Trophoblast cell (in vitro differentiated cells and primary cell): ENCODE data around the gene PPP1R14D.

Source experiments
- DNase-seq, 2 donors: peaks; one replicate each; pipeline ENCODE4 v3.0.0-alpha.2; 2016
- H2AFZ ChIP-seq: 2 replicates; pipeline ENCODE4 v1.6.1; 2013; ENCODE audit warnings: low read length, moderate library complexity, mild to moderate bottlenecking; ENCODE audit not compliant: insufficient read depth, poor library complexity
- H2AK5ac ChIP-seq: 2 replicates; pipeline ENCODE4 v1.6.1; 2013; ENCODE audit warnings: mild to moderate bottlenecking, low read length
- H2BK120ac ChIP-seq: 2 replicates; pipeline ENCODE4 v1.6.1; 2013; ENCODE audit warnings: low read length, mild to moderate bottlenecking, moderate library complexity; ENCODE audit not compliant: insufficient read depth, poor library complexity
- H2BK12ac ChIP-seq: 2 replicates; pipeline ENCODE4 v1.6.1; 2013; ENCODE audit warnings: mild to moderate bottlenecking, low read length, moderate library complexity
- H2BK5ac ChIP-seq: 2 replicates; pipeline ENCODE4 v1.6.1; 2013; ENCODE audit warnings: low read length, low read depth, moderate library complexity, mild to moderate bottlenecking; ENCODE audit not compliant: poor library complexity
- H3K14ac ChIP-seq: 2 replicates; pipeline ENCODE4 v1.6.1; 2013; ENCODE audit warnings: mild to moderate bottlenecking, low read length
- H3K18ac ChIP-seq: 2 replicates; pipeline ENCODE4 v1.6.1; 2013; ENCODE audit warnings: mild to moderate bottlenecking, low read length
- H3K23ac ChIP-seq: 2 replicates; pipeline ENCODE4 v1.6.1; 2013; ENCODE audit warnings: low read length
- H3K27ac ChIP-seq: 2 replicates; pipeline ENCODE4 v1.5.1; 2013; ENCODE audit warnings: low read depth, mild to moderate bottlenecking, inconsistent platforms, low read length, moderate library complexity
- H3K27me3 ChIP-seq: 2 replicates; pipeline ENCODE4 v1.6.1; 2013; ENCODE audit warnings: inconsistent platforms, mild to moderate bottlenecking, low read length, moderate library complexity; ENCODE audit not compliant: insufficient read depth
- H3K36me3 ChIP-seq, 2 experiments: 1 replicate in 1 of 2; 2 replicates in 1 of 2; pipeline ENCODE4 v1.6.1; 2013; ENCODE audit warnings: low read length in 2 of 2, mild to moderate bottlenecking in 2 of 2, moderate library complexity in 1 of 2; ENCODE audit not compliant: insufficient read depth in 2 of 2, control insufficient read depth in 1 of 2
- H3K4ac ChIP-seq: 2 replicates; pipeline ENCODE4 v1.6.1; 2013; ENCODE audit warnings: low read depth, mild to moderate bottlenecking, low read length, moderate library complexity
- H3K4me1 ChIP-seq, 2 experiments: 1 replicate in 1 of 2; 2 replicates in 1 of 2; pipeline ENCODE4 v1.6.1; 2013; ENCODE audit warnings: low read length in 2 of 2, mild to moderate bottlenecking in 2 of 2, moderate library complexity in 1 of 2; ENCODE audit not compliant: insufficient read depth in 2 of 2, control insufficient read depth in 1 of 2
- H3K4me2 ChIP-seq: 2 replicates; pipeline ENCODE4 v1.6.1; 2013; ENCODE audit warnings: inconsistent platforms, mild to moderate bottlenecking, low read length, moderate library complexity
- H3K4me3 ChIP-seq: 2 replicates; pipeline ENCODE4 v1.5.1; 2013; ENCODE audit warnings: mild to moderate bottlenecking, low read depth, low read length, inconsistent platforms
- H3K79me1 ChIP-seq: one replicate; pipeline ENCODE4 v1.6.1; 2013; ENCODE audit warnings: low read length
- H3K79me2 ChIP-seq: 2 replicates; pipeline ENCODE4 v1.6.1; 2013; ENCODE audit warnings: low read length, mild to moderate bottlenecking; ENCODE audit not compliant: control insufficient read depth, insufficient read depth, poor library complexity
- H3K9ac ChIP-seq: 2 replicates; pipeline ENCODE4 v1.6.1; 2013; ENCODE audit warnings: mild to moderate bottlenecking, low read length
- H3K9me3 ChIP-seq: 2 replicates; pipeline ENCODE4 v1.6.1; 2013; ENCODE audit warnings: low read depth, mild to moderate bottlenecking, control low read depth, inconsistent platforms, low read length; ENCODE audit not compliant: insufficient read depth
- H4K12ac ChIP-seq: 2 replicates; pipeline ENCODE4 v1.6.1; 2013; ENCODE audit warnings: low read depth, mild to moderate bottlenecking, low read length, moderate library complexity
- H4K8ac ChIP-seq: 2 replicates; pipeline ENCODE4 v1.6.1; 2013; ENCODE audit warnings: low read depth, mild to moderate bottlenecking, low read length, moderate library complexity
- H4K91ac ChIP-seq: one replicate; pipeline ENCODE4 v1.6.1; 2013; ENCODE audit warnings: low read depth, mild to moderate bottlenecking, low read length, moderate library complexity
- WGBS: extraction: QIAGEN DNeasy Blood & Tissue Kit; methylation state at CpG from one replicate; pipeline ENCODE4 v1.1.7; 2013; ENCODE audit warnings: missing lambda C conversion rate; ENCODE audit not compliant: insufficient read length, insufficient coverage; ENCODE audit errors: extremely low coverage; 5-methylcytosine and 5-hydroxymethylcytosine counted together

PPP1R14D gene

GRCh38 chr15:40790718-40791117 lies 37.8 kb downstream of the PPP1R14D start:
- Histone ChIP-seq H2BK120ac (no peak overlapping the region), H2AK5ac (no peak overlapping the region), H2AFZ (no peak overlapping the region), H3K18ac (no peak overlapping the region), H3K9me3 (no peaks in the 10 kb centered on the region), H4K8ac (no peak overlapping the region), H3K36me3 (peaks cover 0 to 4% of the 10 kb centered on the region in 2 experiments), H3K14ac (no peak overlapping the region), H3K27me3 (no peaks in the 10 kb centered on the region), H4K91ac (no peak overlapping the region), H2BK12ac (no peak overlapping the region), H3K79me1 (no peaks in the 10 kb centered on the region), H2BK5ac (no peak overlapping the region), H3K23ac (no peak overlapping the region), H3K4me2 (no peak overlapping the region), H4K12ac (no peak overlapping the region), H3K4me3 (no peak overlapping the region), H3K79me2 (no peaks in the 10 kb centered on the region), H3K4ac (no peak overlapping the region), H3K9ac (no peak overlapping the region), H3K4me1 (peaks cover 12 to 14% of the 10 kb centered on the region in 2 experiments), H3K27ac (no peak overlapping the region)
- no peak for DNase-seq
- no CpG with 5 or more reads among the region's 3 CpGs for WGBS

GRCh38 chr15:40789999-40790398 lies 38.5 kb downstream of the PPP1R14D start:
- no peak overlapping the region for H3K4me3 ChIP-seq
- H3K4me1 ChIP-seq: peaks cover 15 to 17% of the 10 kb centered on the region in 2 experiments
- no peak overlapping the region for H4K12ac ChIP-seq
- no peak overlapping the region for H2BK5ac ChIP-seq
- no CpG with 5 or more reads among the region's 8 CpGs for WGBS
- H3K79me2 ChIP-seq: no peaks in the 10 kb centered on the region
- H2BK12ac ChIP-seq: no peak overlapping the region
- H3K79me1 ChIP-seq: no peaks in the 10 kb centered on the region
- H3K27ac ChIP-seq: no peak overlapping the region
- H3K18ac ChIP-seq: no peak overlapping the region
- H2BK120ac ChIP-seq: no peak overlapping the region
- H3K14ac ChIP-seq: no peak overlapping the region
- no peak for DNase-seq
- H3K4me2 ChIP-seq: no peak overlapping the region
- H2AFZ ChIP-seq: no peak overlapping the region
- no peaks in the 10 kb centered on the region for H3K27me3 ChIP-seq
- no peak overlapping the region for H4K8ac ChIP-seq
- H2AK5ac ChIP-seq: no peak overlapping the region
- H3K23ac ChIP-seq: no peak overlapping the region
- H4K91ac ChIP-seq: no peak overlapping the region
- H3K4ac ChIP-seq: no peak overlapping the region
- H3K36me3 ChIP-seq: peaks cover 0 to 4% of the 10 kb centered on the region in 2 experiments
- no peaks in the 10 kb centered on the region for H3K9me3 ChIP-seq
- H3K9ac ChIP-seq: no peak overlapping the region

DNA sequence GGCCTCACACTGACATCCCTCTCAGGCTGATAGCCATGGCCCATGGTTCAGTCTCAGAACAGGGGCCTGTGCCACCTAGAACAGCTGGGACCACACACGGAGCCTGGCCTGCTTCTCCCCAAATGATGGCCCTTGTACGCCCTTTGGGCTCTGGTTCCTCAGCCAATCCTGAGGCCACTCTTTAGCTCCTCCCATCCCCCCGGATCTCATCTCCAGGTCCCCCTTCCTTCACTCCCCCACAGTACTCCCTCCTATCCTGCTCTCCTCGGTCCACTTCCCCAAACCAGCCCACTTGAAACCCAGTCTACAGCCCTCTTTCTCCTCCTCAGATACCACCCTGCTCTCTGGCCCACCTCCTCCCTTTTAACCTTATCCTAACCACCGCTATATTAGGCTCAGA lies 39.4 kb downstream of the PPP1R14D start:
- H3K9ac ChIP-seq: no peak overlapping the region
- no peak overlapping the region for H3K4me3 ChIP-seq
- peak overlapping the region; percentile 15 for H3K4ac ChIP-seq
- no peak overlapping the region for H2BK12ac ChIP-seq
- no peak for DNase-seq
- no peaks in the 10 kb centered on the region for H3K79me1 ChIP-seq
- H3K4me2 ChIP-seq: no peak overlapping the region
- peaks cover 15 to 17% of the 10 kb centered on the region in 2 experiments for H3K4me1 ChIP-seq
- H2BK5ac ChIP-seq: no peak overlapping the region
- no peak overlapping the region for H3K23ac ChIP-seq
- no peak overlapping the region for H4K12ac ChIP-seq
- no peak overlapping the region for H3K14ac ChIP-seq
- H4K8ac ChIP-seq: no peak overlapping the region
- H2AK5ac ChIP-seq: peak overlapping the region; percentile 35
- H2AFZ ChIP-seq: no peak overlapping the region
- H3K9me3 ChIP-seq: no peaks in the 10 kb centered on the region
- H4K91ac ChIP-seq: no peak overlapping the region
- H3K79me2 ChIP-seq: no peaks in the 10 kb centered on the region
- H2BK120ac ChIP-seq: no peak overlapping the region
- WGBS: no CpG with 5 or more reads among the region's 5 CpGs
- H3K27me3 ChIP-seq: no peaks in the 10 kb centered on the region
- H3K18ac ChIP-seq: no peak overlapping the region
- H3K27ac ChIP-seq: no peak overlapping the region
- peaks cover 0 to 4% of the 10 kb centered on the region in 2 experiments for H3K36me3 ChIP-seq

- Histone ChIP-seq H2AFZ (no peak overlapping the region), H3K27ac (peak overlapping the region; percentile 32), H3K4me2 (no peak overlapping the region), H3K27me3 (no peaks in the 10 kb centered on the region), H3K14ac (no peak overlapping the region), H3K4me1 (peaks cover 15 to 17% of the 10 kb centered on the region in 2 experiments), H2BK120ac (no peak overlapping the region), H3K79me1 (no peaks in the 10 kb centered on the region), H3K4me3 (no peak overlapping the region), H4K91ac (no peak overlapping the region), H2BK12ac (peak overlapping the region; percentile 15), H4K8ac (no peak overlapping the region), H3K9me3 (no peaks in the 10 kb centered on the region), H3K9ac (no peak overlapping the region), H2BK5ac (no peak overlapping the region), H4K12ac (no peak overlapping the region), H3K18ac (no peak overlapping the region), H2AK5ac (peak overlapping the region; percentile 18), H3K36me3 (peaks cover 0 to 4% of the 10 kb centered on the region in 2 experiments), H3K23ac (no peak overlapping the region), H3K4ac (no peak overlapping the region), H3K79me2 (no peaks in the 10 kb centered on the region)
- no CpG with 5 or more reads among the region's 6 CpGs for WGBS
- no peak for DNase-seq
Measured at GRCh38 chr15:40787991-40788390, 40.5 kb downstream of the PPP1R14D start.
